Mesenchymal stem cell (in vitro differentiated cells and primary cell): Measurements from ENCODE around the gene RELL2.

Experiments used
- DNase-seq: peaks from one replicate; pipeline ENCODE4 v3.0.0-alpha.2; 2013
- H2AFZ ChIP-seq: one replicate; pipeline ENCODE4 v1.6.1; 2013; ENCODE audit warnings: low read depth, mild to moderate bottlenecking, control low read depth, inconsistent platforms, low read length, moderate library complexity
- H2AK5ac ChIP-seq: 2 replicates; pipeline ENCODE4 v1.6.1; 2013; ENCODE audit warnings: low read length, moderate library complexity, mild to moderate bottlenecking, inconsistent platforms; ENCODE audit not compliant: severe bottlenecking
- H2BK120ac ChIP-seq: one replicate; pipeline ENCODE4 v1.6.1; 2013; ENCODE audit warnings: low read depth, mild to moderate bottlenecking, inconsistent platforms, low read length, moderate library complexity
- H2BK12ac ChIP-seq, 2 experiments: one replicate each; pipeline ENCODE4 v1.6.1; 2013; ENCODE audit warnings: inconsistent platforms in 2 of 2, low read length in 2 of 2, mild to moderate bottlenecking in 2 of 2, moderate library complexity in 2 of 2, control low read depth in 1 of 2
- H2BK15ac ChIP-seq: one replicate; pipeline ENCODE4 v1.6.1; 2013; ENCODE audit warnings: mild to moderate bottlenecking, low read depth, inconsistent platforms; ENCODE audit not compliant: poor library complexity, severe bottlenecking
- H2BK5ac ChIP-seq: 2 replicates; pipeline ENCODE4 v1.6.1; 2013; ENCODE audit warnings: low read depth, mild to moderate bottlenecking, low read length, control low read depth, inconsistent platforms; ENCODE audit not compliant: poor library complexity, severe bottlenecking
- H3K14ac ChIP-seq, 2 experiments: one replicate each; pipeline ENCODE4 v1.6.1; 2013; ENCODE audit warnings: inconsistent platforms in 2 of 2, low read length in 2 of 2, control low read depth in 1 of 2, mild to moderate bottlenecking in 1 of 2, moderate library complexity in 1 of 2
- H3K18ac ChIP-seq, 2 experiments: one replicate each; pipeline ENCODE4 v1.6.1; 2013; ENCODE audit warnings: inconsistent platforms in 2 of 2, low read length in 2 of 2, control low read depth in 1 of 2, low read depth in 1 of 2, mild to moderate bottlenecking in 1 of 2
- H3K23ac ChIP-seq, 2 experiments: one replicate each; pipeline ENCODE4 v1.6.1; 2013; ENCODE audit warnings: inconsistent platforms in 2 of 2, low read length in 2 of 2, mild to moderate bottlenecking in 2 of 2, moderate library complexity in 2 of 2, control low read depth in 1 of 2
- H3K27ac ChIP-seq: 2 replicates; pipeline ENCODE4 v1.5.1; 2013; ENCODE audit warnings: mild to moderate bottlenecking, moderate library complexity, low read length, control low read depth, inconsistent platforms; ENCODE audit not compliant: poor library complexity, severe bottlenecking
- H3K27me3 ChIP-seq, 2 experiments: 2 replicates each; pipeline versions ENCODE4 v1.6.1 to v1.7.0; 2013; ENCODE audit warnings: low read length in 2 of 2, mild to moderate bottlenecking in 2 of 2, moderate library complexity in 2 of 2, control low read depth in 1 of 2, inconsistent platforms in 1 of 2; ENCODE audit not compliant: control insufficient read depth in 1 of 2, insufficient read depth in 1 of 2
- H3K36me3 ChIP-seq, 2 experiments: 2 replicates each; pipeline versions ENCODE4 v1.6.1 to v1.7.0; 2013; ENCODE audit warnings: low read length in 2 of 2, control low read depth in 1 of 2, inconsistent platforms in 1 of 2, low read depth in 1 of 2, mild to moderate bottlenecking in 1 of 2; ENCODE audit not compliant: insufficient read depth in 2 of 2, control insufficient read depth in 1 of 2
- H3K4ac ChIP-seq, 2 experiments: one replicate each; pipeline ENCODE4 v1.6.1; 2013; ENCODE audit warnings: inconsistent platforms in 2 of 2, low read length in 2 of 2, mild to moderate bottlenecking in 2 of 2, moderate library complexity in 2 of 2, control low read depth in 1 of 2, low read depth in 1 of 2
- H3K4me1 ChIP-seq: 2 replicates; pipeline ENCODE4 v1.6.1; 2013; ENCODE audit warnings: low read depth, low read length, control low read depth; ENCODE audit not compliant: control insufficient read depth, insufficient read depth
- H3K4me2 ChIP-seq: 2 replicates; pipeline ENCODE4 v1.6.1; 2013; ENCODE audit warnings: low read length, mild to moderate bottlenecking, inconsistent platforms; ENCODE audit not compliant: poor library complexity, severe bottlenecking
- H3K4me3 ChIP-seq, 2 experiments: 2 replicates each; pipeline versions ENCODE4 v1.5.1 to v1.7.0; 2013; ENCODE audit warnings: low read length in 2 of 2, mild to moderate bottlenecking in 2 of 2, control low read depth in 1 of 2, low read depth in 1 of 2; ENCODE audit not compliant: insufficient read depth in 1 of 2
- H3K79me1 ChIP-seq: replicated peaks from 2 replicates; pipeline ENCODE4 v1.6.1; 2013; ENCODE audit warnings: mild to moderate bottlenecking, control low read depth, low read length, inconsistent platforms; ENCODE audit not compliant: poor library complexity, severe bottlenecking
- H3K9ac ChIP-seq: 2 replicates; pipeline ENCODE4 v1.7.0; 2013; ENCODE audit warnings: mild to moderate bottlenecking, low read length, moderate library complexity
- H3K9me3 ChIP-seq: 2 replicates; pipeline ENCODE4 v1.7.0; 2013; ENCODE audit warnings: mild to moderate bottlenecking, low read length; ENCODE audit not compliant: control insufficient read depth
- H4K8ac ChIP-seq: one replicate; pipeline ENCODE4 v1.6.1; 2013; ENCODE audit warnings: inconsistent platforms, mild to moderate bottlenecking, low read length, moderate library complexity
- H4K91ac ChIP-seq: one replicate; pipeline ENCODE4 v1.6.1; 2013; ENCODE audit warnings: mild to moderate bottlenecking, low read length, inconsistent platforms
- WGBS: methylation state at CpG from one replicate; pipeline ENCODE4 v1.1.7; 2013; ENCODE audit warnings: mixed read lengths; 5-methylcytosine and 5-hydroxymethylcytosine counted together

RELL2 gene

GRCh38 chr5:141632650-141633049 is 4.1 kb upstream of the RELL2 start:
- no peaks in the 10 kb centered on the region for H3K9me3 ChIP-seq
- no peak overlapping the region for H3K14ac ChIP-seq
- peaks cover 36% of the 10 kb centered on the region for H3K79me1 ChIP-seq
- H3K4me1 ChIP-seq = peaks cover 17% of the 10 kb centered on the region
- 100% methylated on average over 1 of the region's 2 CpGs for WGBS
- H3K4me2 ChIP-seq = no peak overlapping the region
- H3K9ac ChIP-seq = no peak overlapping the region
- H3K27ac ChIP-seq = no peak overlapping the region
- no peaks in the 10 kb centered on the region for H3K27me3 ChIP-seq
- H3K4me3 ChIP-seq = no peak overlapping the region
- DNase-seq = no peak
- H2AK5ac ChIP-seq = no peak overlapping the region
- no peak overlapping the region for H2BK15ac ChIP-seq
- no peak overlapping the region for H3K23ac ChIP-seq
- no peak overlapping the region for H4K91ac ChIP-seq
- H3K4ac ChIP-seq = no peak overlapping the region
- no peak overlapping the region for H2BK12ac ChIP-seq
- no peak overlapping the region for H2BK5ac ChIP-seq
- H3K18ac ChIP-seq = no peak overlapping the region
- H3K36me3 ChIP-seq = peaks cover 26 to 54% of the 10 kb centered on the region in 2 experiments
- no peak overlapping the region for H2AFZ ChIP-seq
- H4K8ac ChIP-seq = no peak overlapping the region
- H2BK120ac ChIP-seq = no peak overlapping the region

- Histone ChIP-seq H2BK15ac (no peak overlapping the region), H4K91ac (no peak overlapping the region), H2BK5ac (no peak overlapping the region), H3K9ac (no peak overlapping the region), H3K4me3 (no peak overlapping the region), H3K79me1 (peaks cover 35% of the 10 kb centered on the region), H3K4ac (no peak overlapping the region), H4K8ac (no peak overlapping the region), H3K4me2 (no peak overlapping the region), H3K36me3 (peaks cover 17 to 40% of the 10 kb centered on the region in 2 experiments), H3K23ac (no peak overlapping the region), H3K4me1 (peaks cover 25% of the 10 kb centered on the region), H3K18ac (no peak overlapping the region), H2AFZ (no peak overlapping the region), H3K27ac (no peak overlapping the region), H3K14ac (no peak overlapping the region), H3K9me3 (no peaks in the 10 kb centered on the region), H2BK12ac (no peak overlapping the region), H2AK5ac (no peak overlapping the region), H2BK120ac (no peak overlapping the region), H3K27me3 (peaks cover 0 to 4% of the 10 kb centered on the region in 2 experiments)
- DNase-seq = no peak
- WGBS = 94% methylated on average over 4 of the region's 5 CpGs
Observed at GRCh38 chr5:141633871-141634561, 2.8 kb upstream of the RELL2 start.

- Histone ChIP-seq H3K4me3 (no peak overlapping the region), H2BK12ac (no peak overlapping the region), H3K4me1 (peaks cover 27% of the 10 kb centered on the region), H4K8ac (no peak overlapping the region), H2BK15ac (no peak overlapping the region), H3K79me1 (peaks cover 29% of the 10 kb centered on the region), H2BK120ac (no peak overlapping the region), H2AFZ (no peak overlapping the region), H3K18ac (no peak overlapping the region), H3K4me2 (no peak overlapping the region), H3K36me3 (peaks cover 15 to 33% of the 10 kb centered on the region in 2 experiments), H3K4ac (no peak overlapping the region), H3K9me3 (no peaks in the 10 kb centered on the region), H3K23ac (no peak overlapping the region), H3K14ac (no peak overlapping the region), H2BK5ac (no peak overlapping the region), H4K91ac (no peak overlapping the region), H2AK5ac (no peak overlapping the region), H3K27ac (no peak overlapping the region), H3K27me3 (peaks cover 0 to 4% of the 10 kb centered on the region in 2 experiments), H3K9ac (no peak overlapping the region)
- WGBS = 95% methylated on average over 6 of the region's 6 CpGs
- no peak for DNase-seq
Observed at GRCh38 chr5:141634720-141635119, 2.1 kb upstream of the RELL2 start.

GRCh38 chr5:141635646-141636045 is 1.2 kb upstream of the RELL2 start:
- Histone ChIP-seq H3K9ac (peak overlapping the region; percentile 94), H3K4me1 (peaks cover 28% of the 10 kb centered on the region)
- DNase-seq = no peak

More at GRCh38 chr5:141635646-141636045, 1.2 kb upstream of the RELL2 start:
- Histone ChIP-seq H2AK5ac (no peak overlapping the region), H3K23ac (no peak overlapping the region), H3K4me3 (peak overlapping the region in 1 of 2 experiments; percentile 90), H3K4me2 (peak overlapping the region; percentile 72), H3K79me1 (peaks cover 23% of the 10 kb centered on the region), H3K36me3 (peaks cover 20 to 24% of the 10 kb centered on the region in 2 experiments), H3K14ac (no peak overlapping the region), H3K27me3 (peaks cover 0 to 4% of the 10 kb centered on the region in 2 experiments), H2AFZ (no peak overlapping the region), H4K8ac (no peak overlapping the region), H4K91ac (no peak overlapping the region), H3K18ac (no peak overlapping the region), H2BK15ac (no peak overlapping the region), H3K27ac (no peak overlapping the region), H3K4ac (no peak overlapping the region), H2BK12ac (no peak overlapping the region), H2BK5ac (no peak overlapping the region), H3K9me3 (no peaks in the 10 kb centered on the region), H2BK120ac (no peak overlapping the region)
- no CpG with 5 or more reads among the region's 7 CpGs for WGBS
